Breast epithelium (tissue), 4 donors: ENCODE data around the gene TMEM213. TPM values are rescaled to one million over a fixed set of nuclear protein-coding genes. Genes with fewer than 3 reads are reported as not detected.

Source experiments
- DNase-seq, 2 donors: peaks; one replicate each; pipeline ENCODE4 v3.0.0-alpha.2; 2019; ENCODE audit warnings: low spot score in 2 of 2
- H3K27ac ChIP-seq, 2 donors: fragments of 200-600 bp; sonication (generic) in 1 of 2; one replicate each; pipeline ENCODE4 v1.5.1; 2016 to 2019; ENCODE audit warnings: mild to moderate bottlenecking in 1 of 2
- H3K27me3 ChIP-seq, 2 donors: fragments of 200-600 bp; sonication (generic) in 1 of 2; one replicate each; pipeline versions ENCODE4 v1.5.1 to v1.6.0; 2017 to 2019; ENCODE audit warnings: control low read depth in 1 of 2, mild to moderate bottlenecking in 1 of 2
- H3K36me3 ChIP-seq: fragments of 200-600 bp; one replicate; pipeline ENCODE4 v1.5.1; 2019
- H3K4me1 ChIP-seq, 2 donors: fragments of 200-600 bp; sonication (generic); one replicate each; pipeline ENCODE4 v1.5.1; 2016 to 2019; ENCODE audit warnings: control low read depth in 1 of 2
- H3K4me3 ChIP-seq, 3 donors: fragments of 200-600 bp; sonication (generic); 1 replicate in 2 of 3; 2 replicates in 1 of 3; pipeline ENCODE4 v1.5.1; 2016 to 2019; ENCODE audit warnings: mild to moderate bottlenecking in 3 of 3, moderate library complexity in 2 of 3
- H3K9me3 ChIP-seq, 2 donors: fragments of 200-600 bp; sonication (generic) in 1 of 2; one replicate each; pipeline ENCODE4 v1.5.1; 2016 to 2019; ENCODE audit warnings: control low read depth in 1 of 2
- POLR2A ChIP-seq: fragments of 450-650 bp; IDR thresholded peaks from one replicate; pipeline ENCODE4 v1.6.1; 2016; ENCODE audit warnings: antibody characterized with exemption, mild to moderate bottlenecking, moderate library complexity
- POLR2AphosphoS5 ChIP-seq, 3 donors: sonication (generic); formaldehyde crosslinking; IDR thresholded peaks; one replicate each; pipeline ENCODE4 v1.6.1; 2017; ENCODE audit warnings: antibody characterized with exemption in 3 of 3
- intact Hi-C: fragments of 100-400 bp; cut with DNase I; formaldehyde crosslinking; loops from one replicate; pipeline ENCODE4 v1.15.1; 2023; ENCODE audit warnings: low total_unique reads
- total RNA-seq, 3 donors: library from RNA; depleted of rRNA; stranded (reverse); fragments of >200 nt; gene quantifications; one replicate each; pipeline ENCODE4 v1.1.0, GENCODE V29; 2016
- TF ChIP-seq, protein P1 (sequence below), 3 donors: fragments of 450-650 bp; IDR thresholded peaks; one replicate each; pipeline ENCODE4 v1.5.1; 2016 to 2017; ENCODE audit warnings: antibody characterized with exemption in 3 of 3, mild to moderate bottlenecking in 3 of 3, moderate library complexity in 3 of 3

TMEM213 gene
- total RNA-seq, 3 donors from 2014 or later: 0.88 to 2.3 TPM; not detected in 1

DNA sequence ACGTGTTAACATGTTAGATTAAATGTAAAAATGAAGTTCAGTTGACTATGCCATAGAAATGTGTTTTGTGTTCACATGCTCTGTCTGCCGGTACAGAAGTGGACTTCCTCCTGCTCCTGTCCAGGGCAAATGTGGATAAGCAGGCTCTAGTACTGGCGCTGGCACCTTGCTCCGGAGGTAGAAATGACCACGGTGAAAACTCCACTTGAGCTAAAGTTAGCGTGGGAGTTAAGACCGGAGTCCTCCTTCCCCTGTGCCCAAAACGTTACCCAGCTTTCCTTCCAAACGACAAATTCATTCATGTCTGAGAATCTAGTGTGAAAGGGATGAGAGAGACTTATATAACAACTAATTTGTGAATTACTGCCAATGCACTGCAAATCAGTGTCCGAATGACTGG lies 35.2 kb downstream of the TMEM213 start:
- Histone ChIP-seq H3K9me3 (no peaks in the 10 kb centered on the region), H3K36me3 (no peaks in the 10 kb centered on the region), H3K27me3 (no peaks in the 10 kb centered on the region), H3K4me1 (no peaks in the 10 kb centered on the region), H3K27ac (no peak overlapping the region), H3K4me3 (no peak overlapping the region)
- TF ChIP-seq, protein P1, sequence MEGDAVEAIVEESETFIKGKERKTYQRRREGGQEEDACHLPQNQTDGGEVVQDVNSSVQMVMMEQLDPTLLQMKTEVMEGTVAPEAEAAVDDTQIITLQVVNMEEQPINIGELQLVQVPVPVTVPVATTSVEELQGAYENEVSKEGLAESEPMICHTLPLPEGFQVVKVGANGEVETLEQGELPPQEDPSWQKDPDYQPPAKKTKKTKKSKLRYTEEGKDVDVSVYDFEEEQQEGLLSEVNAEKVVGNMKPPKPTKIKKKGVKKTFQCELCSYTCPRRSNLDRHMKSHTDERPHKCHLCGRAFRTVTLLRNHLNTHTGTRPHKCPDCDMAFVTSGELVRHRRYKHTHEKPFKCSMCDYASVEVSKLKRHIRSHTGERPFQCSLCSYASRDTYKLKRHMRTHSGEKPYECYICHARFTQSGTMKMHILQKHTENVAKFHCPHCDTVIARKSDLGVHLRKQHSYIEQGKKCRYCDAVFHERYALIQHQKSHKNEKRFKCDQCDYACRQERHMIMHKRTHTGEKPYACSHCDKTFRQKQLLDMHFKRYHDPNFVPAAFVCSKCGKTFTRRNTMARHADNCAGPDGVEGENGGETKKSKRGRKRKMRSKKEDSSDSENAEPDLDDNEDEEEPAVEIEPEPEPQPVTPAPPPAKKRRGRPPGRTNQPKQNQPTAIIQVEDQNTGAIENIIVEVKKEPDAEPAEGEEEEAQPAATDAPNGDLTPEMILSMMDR (IDR thresholded peaks at IDR 0.05): no peak
- TF ChIP-seq POLR2AphosphoS5 (IDR thresholded peaks at IDR 0.05) (no peak), POLR2A (no peak)
- DNase-seq: no peak
- intact Hi-C loops: no loop called here

GRCh38 chr7:138833596-138833995 lies 35.8 kb downstream of the TMEM213 start:
- intact Hi-C loops: no loop called here
- Histone ChIP-seq H3K27me3 (no peaks in the 10 kb centered on the region), H3K9me3 (no peaks in the 10 kb centered on the region), H3K36me3 (no peaks in the 10 kb centered on the region), H3K4me1 (no peaks in the 10 kb centered on the region), H3K27ac (no peak overlapping the region), H3K4me3 (no peak overlapping the region)
- TF ChIP-seq POLR2AphosphoS5 (IDR thresholded peaks at IDR 0.05): no peak
- no peak for TF ChIP-seq POLR2A
- TF ChIP-seq, protein P1 (IDR thresholded peaks at IDR 0.05): no peak
- no peak for DNase-seq

- Histone ChIP-seq H3K27me3 (no peaks in the 10 kb centered on the region), H3K4me3 (no peak overlapping the region), H3K4me1 (no peaks in the 10 kb centered on the region), H3K9me3 (no peaks in the 10 kb centered on the region), H3K36me3 (no peaks in the 10 kb centered on the region), H3K27ac (no peak overlapping the region)
- intact Hi-C loops: no loop called here
- TF ChIP-seq POLR2A (no peak), POLR2AphosphoS5 (IDR thresholded peaks at IDR 0.05) (no peak)
- TF ChIP-seq, protein P1 (IDR thresholded peaks at IDR 0.05): no peak
- DNase-seq: no peak
Observed at GRCh38 chr7:138834583-138834982, 36.8 kb downstream of the TMEM213 start.

DNA sequence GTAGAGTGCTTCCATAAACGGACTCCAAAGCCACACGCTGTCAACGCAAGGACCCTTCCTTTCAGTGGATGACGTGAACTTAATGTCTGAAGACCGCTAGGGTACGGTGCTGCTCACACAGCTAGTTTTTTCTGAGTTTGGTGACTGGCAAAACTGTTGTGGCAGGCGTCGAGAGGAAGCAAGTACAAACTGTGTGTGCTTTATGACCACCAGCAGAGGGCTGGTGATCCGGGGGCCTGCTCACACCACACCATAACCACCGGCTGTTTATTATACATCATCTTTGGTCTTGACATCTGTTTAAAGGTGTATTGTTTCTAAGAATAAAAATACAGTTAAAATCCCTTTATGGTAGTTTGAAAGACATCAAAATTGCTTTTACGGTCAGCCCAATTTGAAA lies 37.3 kb downstream of the TMEM213 start:
- TF ChIP-seq POLR2A (no peak), POLR2AphosphoS5 (IDR thresholded peaks at IDR 0.05) (no peak)
- TF ChIP-seq, protein P1 (IDR thresholded peaks at IDR 0.05): no peak
- H3K36me3 ChIP-seq: no peaks in the 10 kb centered on the region
- no peak for DNase-seq
- no peaks in the 10 kb centered on the region for H3K27me3 ChIP-seq
- intact Hi-C loops: no loop called here
- no peak overlapping the region for H3K4me3 ChIP-seq
- no peaks in the 10 kb centered on the region for H3K9me3 ChIP-seq
- no peak overlapping the region for H3K27ac ChIP-seq
- no peaks in the 10 kb centered on the region for H3K4me1 ChIP-seq

DNA sequence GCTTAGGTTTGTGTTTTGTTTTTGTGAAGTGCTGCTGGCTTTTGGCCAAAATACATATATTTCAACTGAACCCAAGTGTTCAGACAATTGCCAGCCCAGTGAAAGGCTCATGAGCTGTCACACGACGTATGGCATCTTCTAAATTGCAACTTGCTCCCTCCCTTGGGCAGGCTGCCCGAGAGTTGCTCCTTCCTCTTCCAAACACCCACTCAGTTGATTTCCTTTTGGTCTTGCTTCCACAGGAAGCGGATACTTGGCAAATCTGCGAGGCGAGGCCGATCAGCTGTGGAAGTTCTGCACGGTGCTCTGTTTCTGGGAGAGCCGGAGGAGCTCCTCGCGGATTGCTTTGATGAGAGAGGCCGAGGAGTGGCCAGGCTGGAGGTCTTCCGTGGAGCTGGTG lies 39.8 kb downstream of the TMEM213 start:
- no peaks in the 10 kb centered on the region for H3K4me1 ChIP-seq
- no peaks in the 10 kb centered on the region for H3K9me3 ChIP-seq
- H3K27me3 ChIP-seq: no peaks in the 10 kb centered on the region
- intact Hi-C loops: no loop called here
- H3K36me3 ChIP-seq: no peaks in the 10 kb centered on the region
- TF ChIP-seq, protein P1 (IDR thresholded peaks at IDR 0.05): no peak
- TF ChIP-seq POLR2A (no peak), POLR2AphosphoS5 (IDR thresholded peaks at IDR 0.05) (no peak)
- no peak for DNase-seq
- H3K4me3 ChIP-seq: peak overlapping the region in 1 of 3 donors; percentile 6
- no peak overlapping the region for H3K27ac ChIP-seq
